HS-27A (cell line): ENCODE data around the gene LAMA4.
"Not testable (repeated sequence)": the region's sequence is repeated elsewhere in the genome, so short reads cannot be mapped to it uniquely, and the experiment has no call there.

ENCODE experiments used
- DNase-seq: peaks from one replicate; pipeline ENCODE4 v3.0.0-alpha.2; 2012; ENCODE audit warnings: low read depth, missing footprints

LAMA4 gene

DNA sequence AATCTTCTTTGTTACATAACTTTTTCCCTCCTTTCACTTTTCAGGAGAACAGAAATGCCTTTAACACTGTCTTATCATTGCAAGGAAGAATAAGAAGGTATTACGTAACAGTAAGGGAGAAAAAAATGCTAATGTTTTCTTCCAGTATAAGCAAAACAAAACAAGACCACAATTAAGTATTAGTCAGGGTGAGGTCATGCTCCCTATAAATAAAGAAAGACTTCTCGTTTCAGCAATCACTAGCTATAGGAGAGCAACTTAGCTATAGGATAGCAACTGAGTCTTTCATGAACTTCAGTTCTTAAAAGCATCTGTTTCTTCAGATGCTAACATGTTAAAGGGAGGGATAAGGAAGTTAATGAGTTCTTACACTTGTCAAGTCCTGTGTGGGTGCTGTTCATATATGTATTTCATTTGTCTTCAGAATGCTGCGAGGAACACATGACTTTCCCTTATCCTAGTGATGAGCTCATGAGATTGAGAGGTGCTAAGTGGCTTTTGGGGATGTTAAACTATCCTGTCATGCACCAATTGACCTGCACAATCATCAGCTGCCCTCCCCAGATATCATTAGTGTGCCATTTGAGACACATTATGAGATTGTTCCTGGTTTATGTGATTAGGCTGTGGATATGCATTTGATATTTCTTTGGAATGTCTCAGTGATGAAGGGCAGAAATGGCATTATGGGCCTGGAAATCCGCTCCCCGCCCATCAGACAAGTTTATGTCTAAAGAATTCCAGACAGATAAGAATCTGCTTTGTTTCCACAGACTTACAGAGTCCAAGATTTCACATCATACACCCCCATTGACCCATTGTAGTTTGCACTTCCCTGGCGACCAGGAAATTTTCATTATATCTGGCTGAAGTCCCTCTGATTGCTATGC, 37.5 kb downstream of the LAMA4 start:
- DNase-seq = no peak

DNA sequence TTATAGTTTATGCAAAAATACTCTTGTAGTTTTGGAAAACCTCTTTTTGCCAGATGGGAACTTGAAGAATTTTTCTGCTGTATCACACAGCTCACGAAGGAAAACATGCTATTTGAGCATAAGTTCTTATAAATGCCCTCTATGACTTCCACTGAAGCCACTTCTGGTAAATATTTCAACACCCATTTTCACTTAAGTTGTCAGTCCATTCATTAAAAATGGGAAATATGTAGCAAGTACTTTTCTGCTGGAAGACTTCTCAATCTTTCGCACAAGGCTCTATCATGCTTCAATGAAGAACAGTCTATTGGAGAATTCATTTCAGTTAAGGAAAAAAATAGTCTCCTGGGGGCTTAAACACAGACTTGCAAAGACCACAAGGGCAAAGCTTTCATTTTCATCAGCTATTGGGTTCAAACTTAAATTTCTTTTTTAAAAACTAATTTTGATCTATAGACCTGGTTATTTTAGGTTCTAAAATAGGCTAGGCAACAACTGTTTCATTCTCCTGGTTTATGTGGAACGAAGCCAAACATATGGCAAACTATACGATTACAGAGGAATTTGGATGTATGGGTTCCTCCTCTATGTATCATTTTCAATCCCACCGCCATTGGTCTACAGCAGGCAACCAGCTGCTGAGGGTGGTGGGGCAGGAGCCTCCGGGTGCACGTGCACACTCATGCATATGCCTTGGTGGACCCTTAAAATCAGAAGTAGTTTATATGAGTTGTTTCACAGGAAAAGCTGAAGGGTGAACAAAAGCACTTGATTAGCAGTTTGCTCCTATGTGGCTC, 38.7 kb downstream of the LAMA4 start:
- no peak for DNase-seq

DNA sequence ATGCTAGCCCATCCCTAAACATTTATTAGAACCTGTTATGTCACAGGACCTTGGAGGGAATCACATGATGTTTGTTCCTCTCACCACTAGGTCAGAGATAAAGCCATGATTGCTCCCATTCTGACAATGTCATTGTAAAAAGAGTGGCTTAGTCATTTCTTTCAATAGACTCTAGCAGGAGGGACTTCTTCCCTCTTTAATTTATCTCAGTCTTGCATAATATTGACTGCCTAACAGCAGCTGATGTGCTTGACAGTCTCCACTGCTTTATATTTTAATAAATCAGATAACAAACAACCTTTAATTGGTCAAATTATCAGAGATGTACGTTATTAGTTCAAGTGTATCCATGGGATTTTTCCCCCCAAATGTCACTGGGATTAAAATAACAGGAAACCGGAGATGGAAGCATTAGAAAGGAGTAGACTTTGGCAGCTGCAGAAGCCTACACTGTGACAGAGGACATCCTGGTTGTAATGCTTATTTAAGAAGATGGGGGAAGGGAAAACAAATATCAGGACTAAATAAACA, 39.6 kb downstream of the LAMA4 start:
- no peak for DNase-seq

DNA sequence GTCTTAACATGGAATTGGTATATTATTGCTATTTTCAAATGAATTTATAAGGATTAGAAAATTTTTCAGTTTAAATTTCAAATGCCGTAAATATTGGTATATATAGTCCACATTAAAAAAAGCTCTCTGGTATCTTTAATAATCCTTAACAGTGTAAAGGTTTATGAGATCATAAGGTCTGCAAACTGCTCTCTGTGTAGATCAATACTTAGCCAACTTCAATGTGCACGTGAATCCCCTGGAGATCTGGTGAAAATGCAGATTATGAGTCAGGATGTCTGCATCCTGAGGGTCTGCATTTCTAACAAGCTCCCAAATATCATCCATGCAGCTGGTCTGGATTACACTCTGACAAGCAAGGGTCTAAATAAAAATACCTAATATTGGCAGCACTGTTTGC, 43.5 kb downstream of the LAMA4 start:
- DNase-seq = no peak

DNA sequence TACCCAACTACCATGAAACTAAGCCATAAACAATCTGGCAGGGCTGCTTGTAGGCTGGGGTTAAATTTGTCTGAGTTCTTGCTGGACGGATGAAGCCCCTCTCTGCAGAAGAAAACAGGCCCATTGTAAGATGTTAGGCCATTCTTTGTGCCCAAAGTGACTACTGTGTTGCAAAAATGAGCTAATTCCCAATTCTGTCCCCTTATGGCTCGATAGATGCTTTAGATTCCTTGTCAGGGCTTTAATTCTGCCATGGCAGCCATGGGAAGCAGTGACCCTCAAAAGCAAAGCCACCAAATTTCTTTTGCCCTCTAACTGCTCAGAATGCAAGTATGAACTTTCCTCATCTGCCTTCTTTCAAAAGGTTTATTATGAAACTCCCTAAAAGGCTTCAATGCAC, 45.2 kb downstream of the LAMA4 start:
- DNase-seq = no peak

DNA sequence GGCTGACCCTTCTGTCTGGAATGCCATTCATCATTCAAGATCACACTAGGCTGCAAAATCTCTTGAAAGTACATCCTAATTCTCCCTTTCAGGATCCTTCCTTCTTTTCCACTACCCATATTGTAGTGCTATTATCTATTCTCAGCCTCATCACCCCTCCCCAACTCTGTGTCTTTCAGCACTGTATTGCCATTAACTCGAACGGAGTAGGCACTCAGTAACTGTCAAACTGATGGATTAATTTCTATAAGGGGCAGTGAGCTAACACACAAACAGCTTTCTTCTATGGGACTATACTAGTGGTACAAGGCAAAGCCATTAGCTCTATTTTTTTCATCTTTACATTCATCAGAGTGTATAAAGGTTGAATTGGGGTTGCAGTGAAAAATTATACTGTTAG, 46.6 kb downstream of the LAMA4 start:
- DNase-seq = no peak

DNA sequence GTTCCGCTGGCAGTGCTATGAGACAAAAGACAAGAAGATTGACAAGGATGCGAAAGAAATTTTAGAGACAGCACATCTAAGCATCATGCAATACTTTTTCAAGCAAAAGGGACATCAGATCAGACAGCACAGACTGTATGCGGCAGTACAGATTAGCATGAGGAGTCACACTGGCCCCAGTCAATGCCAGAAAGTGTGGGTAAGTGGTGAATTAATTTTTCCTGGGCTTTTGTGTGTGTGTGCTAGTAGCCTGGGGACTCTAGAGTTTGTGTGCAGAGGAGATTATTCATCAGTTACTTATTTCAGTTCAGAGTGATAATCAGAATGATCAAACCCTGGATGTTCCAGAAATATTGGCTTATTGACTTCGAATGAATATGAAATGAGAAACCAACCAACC, 47.2 kb downstream of the LAMA4 start:
- no peak for DNase-seq

DNA sequence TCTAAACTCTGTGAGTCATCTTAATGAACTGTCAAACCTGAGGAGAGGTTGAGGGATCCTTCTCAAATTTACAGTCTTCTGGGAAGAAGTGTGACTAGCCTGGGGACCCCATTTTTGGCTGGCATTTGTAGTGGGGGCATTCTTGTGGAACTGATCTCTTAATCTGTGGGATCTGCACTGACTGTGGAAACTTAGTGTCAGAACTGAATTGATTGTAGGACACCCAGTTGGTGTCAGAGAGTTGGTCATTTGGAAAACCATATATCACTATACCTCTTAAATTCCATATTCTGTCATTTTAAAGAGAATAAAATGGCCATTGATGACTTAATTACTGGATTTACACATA, 48.3 kb downstream of the LAMA4 start:
- DNase-seq = no peak

DNA sequence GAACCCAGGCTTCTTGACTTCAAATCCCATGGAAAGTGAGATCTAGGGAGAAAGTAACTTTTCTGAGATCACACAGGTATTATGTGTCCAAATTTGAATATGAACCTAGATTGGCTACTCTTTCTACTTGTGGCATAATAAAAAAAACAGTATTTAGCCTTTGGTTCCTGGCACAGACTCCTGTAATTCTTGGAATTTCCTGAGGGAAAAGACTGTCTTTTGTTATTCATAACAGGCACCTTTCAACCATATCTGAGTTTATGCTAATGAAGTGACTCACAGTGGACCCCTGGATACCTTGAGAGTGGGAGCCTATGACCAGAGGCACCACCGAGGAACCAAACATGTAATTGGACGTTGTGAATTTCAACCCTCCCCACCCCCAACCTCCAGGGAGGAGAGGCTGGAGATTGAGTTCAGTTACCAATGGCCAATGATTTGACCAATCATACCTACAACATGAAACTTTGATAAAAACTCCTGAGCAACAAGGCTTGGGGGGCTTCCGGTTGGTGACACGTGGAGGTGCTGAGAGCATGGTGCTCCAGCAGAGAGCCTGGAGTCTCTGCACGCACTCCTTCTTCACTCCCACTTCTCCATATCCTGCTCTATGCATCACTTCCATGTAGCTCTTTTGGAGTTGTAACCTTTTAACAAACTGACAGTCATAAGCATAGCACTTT, 48.8 kb downstream of the LAMA4 start:
- no peak for DNase-seq

DNA sequence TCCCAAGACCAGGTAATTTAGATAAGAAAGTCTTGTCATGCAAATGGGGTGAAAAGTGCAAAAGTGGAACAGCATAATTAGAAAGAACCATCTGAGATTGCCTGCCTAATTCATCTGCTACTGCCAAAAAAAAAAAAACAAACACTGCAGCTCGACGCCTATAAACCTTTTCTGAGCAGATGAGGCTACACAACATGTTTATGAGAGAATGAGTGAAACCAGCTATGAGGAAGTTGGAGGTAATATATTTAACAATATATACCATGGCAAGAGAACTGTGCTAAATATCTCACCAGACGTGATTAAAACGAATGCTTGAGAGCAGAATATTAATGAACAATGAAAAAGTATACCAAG, 50.0 kb downstream of the LAMA4 start:
- no peak for DNase-seq

DNA sequence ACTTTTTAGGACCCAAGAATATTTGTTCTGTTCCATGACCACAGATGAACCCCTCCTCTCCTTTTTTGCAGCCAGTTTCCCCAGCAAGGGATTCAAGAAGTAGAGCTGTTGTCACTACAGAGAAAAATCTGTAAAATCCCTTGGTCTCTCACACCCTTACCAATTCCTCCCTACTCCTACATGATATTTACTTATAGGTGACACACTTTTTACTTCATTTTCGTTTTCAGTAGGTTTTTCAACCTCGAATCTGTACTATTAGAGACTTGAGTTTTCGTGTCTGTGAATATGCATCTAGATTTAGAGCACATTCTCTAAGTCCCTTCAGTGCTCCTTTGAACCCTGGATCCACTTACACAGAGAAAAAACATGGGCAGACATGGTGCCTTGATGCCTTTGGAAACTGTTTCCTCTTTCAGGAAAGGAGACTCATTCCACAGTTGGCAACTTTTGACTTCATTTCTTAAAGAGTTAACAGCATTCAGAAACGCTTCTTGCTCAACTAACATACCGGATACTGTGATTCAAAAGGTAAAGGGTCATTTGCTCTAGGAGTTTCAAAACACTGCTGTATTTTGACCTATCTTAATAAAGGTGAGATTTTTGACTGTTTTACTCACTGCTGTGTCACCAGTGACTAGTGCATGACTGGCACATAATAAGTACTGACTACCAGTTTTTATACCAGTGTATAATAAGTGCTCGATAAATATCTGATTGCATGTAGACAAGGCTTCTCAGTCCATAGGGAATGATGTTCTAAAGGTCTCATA, 50.6 kb downstream of the LAMA4 start:
- peak; percentile 77 for DNase-seq

DNA sequence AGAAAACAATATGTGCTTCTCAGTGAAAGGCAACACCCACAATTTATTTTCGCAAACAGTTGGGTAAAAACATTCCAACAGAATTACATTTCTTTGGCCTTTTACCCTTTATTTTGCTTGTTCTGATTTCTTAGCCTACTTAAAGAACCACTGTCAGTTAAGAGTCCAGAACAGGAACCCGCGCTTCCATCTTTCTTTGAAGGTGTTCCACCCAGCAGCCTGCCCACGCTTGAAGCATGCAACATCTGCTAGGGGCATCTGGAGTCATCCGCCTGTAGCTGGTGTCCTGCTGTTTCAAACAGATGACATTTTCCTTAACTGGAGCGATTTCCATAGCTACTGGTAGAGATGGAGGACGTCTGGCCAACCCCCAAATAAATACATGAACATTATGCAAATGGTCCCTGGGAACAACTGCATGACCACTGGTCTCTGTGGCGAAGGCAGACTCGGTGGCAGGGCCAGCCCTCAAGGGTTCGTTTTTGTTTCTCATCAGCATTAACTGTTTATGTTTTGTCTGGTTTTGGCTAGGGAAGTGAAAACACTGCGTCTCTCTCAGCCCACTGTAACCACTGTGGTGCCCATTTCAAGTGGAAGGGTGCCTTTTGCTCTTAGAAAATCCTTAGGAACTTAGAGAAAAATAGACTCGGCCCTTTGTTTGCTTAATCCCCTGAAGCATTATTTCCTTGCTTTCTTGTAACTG, 51.6 kb downstream of the LAMA4 start:
- DNase-seq = no peak

DNA sequence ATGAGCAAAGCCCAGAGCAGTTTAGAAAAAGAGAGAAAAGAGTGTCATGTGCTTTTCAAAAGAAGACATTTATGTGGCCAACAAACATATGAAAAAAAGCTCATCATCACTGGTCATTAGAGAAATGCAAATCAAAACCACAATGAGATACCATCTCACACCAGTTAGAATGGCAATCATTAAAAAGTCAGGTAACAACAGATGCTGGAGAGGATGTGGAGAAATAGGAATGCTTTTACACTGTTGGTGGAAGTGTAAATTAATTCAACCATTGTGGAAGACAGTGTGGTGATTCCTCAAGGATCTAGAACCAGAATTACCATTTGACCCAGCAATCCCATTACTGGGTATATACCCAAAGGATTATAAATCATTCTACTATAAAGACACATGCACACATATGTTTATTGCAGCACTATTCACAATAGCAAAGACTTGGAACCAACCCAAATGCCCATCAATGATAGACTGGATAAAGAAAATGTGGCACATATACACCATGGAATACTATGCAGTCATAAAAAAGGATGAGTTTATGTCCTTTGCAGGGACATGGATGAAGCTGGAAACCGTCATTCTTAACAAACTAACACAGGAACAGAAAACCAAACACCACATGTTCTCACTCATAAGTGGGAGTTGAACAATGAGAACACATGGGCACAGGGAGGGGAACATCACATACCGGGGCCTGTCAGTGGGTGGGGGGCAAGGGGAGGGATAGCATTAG, 54.0 kb downstream of the LAMA4 start:
- not testable (repeated sequence) for DNase-seq

DNA sequence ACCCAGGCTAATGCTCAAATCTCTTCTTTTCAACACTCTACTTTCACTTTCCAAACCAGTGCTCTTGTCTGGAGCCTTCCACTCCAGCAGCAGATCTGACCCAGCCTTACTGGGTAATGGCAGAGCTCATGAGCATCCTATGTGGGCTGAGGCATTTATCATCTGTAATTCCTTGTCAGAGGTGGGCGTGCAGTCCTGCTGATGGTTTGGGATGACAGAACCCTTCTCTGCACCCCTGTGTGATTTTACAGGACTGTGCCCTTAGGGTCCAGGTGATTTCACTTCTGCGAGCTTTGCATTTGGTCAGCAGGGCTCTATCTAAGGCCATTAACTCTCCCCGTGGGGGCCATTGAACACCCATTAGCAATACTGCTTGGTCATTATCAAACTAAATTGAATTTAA, 55.4 kb downstream of the LAMA4 start:
- no peak for DNase-seq

DNA sequence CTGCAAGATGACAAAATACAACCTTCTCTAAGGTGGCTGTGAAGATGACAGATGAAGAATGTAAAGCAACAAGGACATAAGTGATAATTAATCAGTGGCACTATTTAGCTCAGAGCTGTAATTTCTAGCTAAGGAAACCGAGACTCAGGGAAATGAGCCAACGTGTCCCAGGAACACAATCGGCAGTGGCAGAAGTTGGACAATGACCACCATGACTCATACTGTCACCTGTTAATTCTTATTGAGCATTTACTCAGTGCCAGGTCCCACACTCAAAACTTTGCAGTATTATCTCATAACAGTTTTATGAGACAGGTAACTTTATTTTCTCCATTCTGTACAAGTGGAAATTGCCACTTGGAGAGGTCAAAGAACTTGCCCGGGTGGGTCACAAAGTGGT, 55.8 kb downstream of the LAMA4 start:
- no peak for DNase-seq

DNA sequence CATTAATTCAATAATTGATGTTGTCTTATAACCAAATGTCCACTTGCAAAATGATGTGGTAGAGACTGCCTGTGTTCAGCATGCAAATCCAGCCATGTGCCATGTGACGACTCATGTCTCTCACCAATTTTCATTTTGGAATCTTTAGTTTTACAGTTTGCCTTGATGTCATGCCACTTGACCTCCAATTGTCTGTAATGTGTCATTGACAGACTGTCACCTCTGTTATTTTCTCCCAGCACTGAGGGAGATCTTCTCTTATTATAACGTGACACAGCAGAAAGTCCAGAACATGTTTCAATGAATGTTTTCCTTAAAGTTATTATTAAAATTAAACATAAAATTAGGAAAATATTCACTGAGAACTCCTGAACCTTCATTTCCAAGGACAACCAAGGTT, 56.7 kb downstream of the LAMA4 start:
- DNase-seq = no peak

DNA sequence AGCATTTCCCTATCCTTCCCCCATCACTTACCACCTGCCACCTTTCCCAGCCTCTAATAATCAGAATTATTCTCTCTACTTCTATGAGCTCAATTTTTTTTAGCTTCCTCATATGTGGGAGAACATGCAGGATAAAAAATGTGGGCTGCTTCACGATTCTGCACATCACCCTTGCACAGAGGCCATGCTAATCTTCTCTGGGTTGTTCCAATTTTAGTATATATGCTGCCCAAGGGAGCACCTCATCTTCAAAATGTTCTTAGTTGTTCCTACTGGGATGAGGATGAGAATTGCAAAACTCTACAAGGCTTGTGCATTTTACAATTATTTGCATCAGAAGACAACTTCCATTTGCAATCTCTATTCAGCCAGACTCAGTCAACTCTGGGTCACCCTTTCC, 58.1 kb downstream of the LAMA4 start:
- DNase-seq = no peak

DNA sequence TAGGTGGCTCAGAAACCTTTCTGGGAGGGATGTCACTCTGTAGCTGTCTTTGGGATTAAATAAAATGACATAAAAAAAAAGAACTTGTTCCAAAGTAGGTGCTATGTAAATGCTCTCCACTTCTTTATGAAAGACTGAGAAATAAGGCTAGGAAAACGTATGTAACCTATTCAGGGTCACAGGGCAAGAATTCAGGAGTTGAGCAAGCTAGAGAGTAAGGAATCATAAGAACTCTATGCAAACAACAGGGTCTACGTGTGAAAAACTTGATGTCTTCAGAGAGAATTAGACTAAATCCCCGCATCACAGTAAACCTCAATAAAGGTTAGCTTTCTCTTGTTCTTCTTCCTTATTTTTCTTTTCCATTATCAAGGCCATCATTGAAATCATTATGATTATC, 59.2 kb downstream of the LAMA4 start:
- DNase-seq = no peak

DNA sequence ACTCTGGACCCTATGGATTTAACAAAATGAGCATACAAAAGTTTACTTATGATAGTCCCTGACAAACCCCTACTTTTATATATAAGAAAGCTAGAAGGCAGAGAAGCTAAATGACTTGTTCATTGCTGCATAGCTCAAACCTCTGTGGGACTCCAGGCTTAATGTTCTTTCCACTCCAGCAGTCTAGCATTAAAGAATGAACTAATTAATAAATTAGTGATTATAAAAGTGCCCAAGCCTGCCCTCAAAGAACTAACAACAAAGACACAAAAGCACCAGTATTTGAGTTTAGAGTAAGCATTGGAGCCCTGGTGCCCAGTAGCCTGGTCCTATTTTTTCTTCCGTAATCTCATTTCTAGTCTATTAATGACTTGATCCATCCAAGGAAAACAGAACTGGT, 59.9 kb downstream of the LAMA4 start:
- DNase-seq = no peak

DNA sequence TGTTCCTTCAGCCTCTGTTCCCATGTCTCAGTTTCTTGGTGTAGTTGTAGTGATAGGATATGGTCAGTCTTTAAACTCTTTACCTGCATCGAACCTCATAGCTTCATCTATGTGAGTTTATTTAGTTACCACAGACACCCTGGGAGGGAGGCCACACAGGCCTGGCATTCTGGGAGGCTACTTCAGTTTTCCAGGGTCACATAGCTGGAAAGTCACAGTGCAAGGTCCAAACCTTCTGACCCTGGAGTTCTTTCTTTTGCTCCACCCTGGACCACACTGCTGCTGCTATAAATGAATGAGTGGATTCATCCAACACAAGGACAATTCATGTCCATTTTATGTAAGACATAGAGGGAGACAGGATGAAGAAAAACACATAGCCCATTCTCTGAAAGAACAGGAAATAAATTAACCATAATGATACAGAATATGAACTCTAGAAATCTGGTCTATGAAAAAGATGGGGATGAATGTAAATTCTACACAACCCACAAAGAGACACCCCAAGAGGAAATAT, 60.8 kb downstream of the LAMA4 start:
- DNase-seq = no peak
